Right lobe of liver (tissue), 6 donors: ENCODE results near the gene SPECC1L. TPM values are rescaled to one million over a fixed set of nuclear protein-coding genes. Genes with fewer than 3 reads are reported as not detected.

Experiments
- ATAC-seq, 4 donors: fragments of 200-7000 bp; cut with Tn5 transposase; one replicate each; pipeline ENCODE4 v1.9.1; 2020; ENCODE audit warnings: mild to moderate bottlenecking in 4 of 4, moderate library complexity in 4 of 4
- DNase-seq, 3 donors: peaks; one replicate each; pipeline ENCODE4 v3.0.0-alpha.2; 2020
- H3K27ac ChIP-seq, 3 donors: fragments of 200-600 bp; one replicate each; pipeline ENCODE4 v1.8.0; 2022
- H3K27me3 ChIP-seq, 2 donors: fragments of 200-600 bp; one replicate each; pipeline ENCODE4 v1.8.0; 2022
- H3K36me3 ChIP-seq, 4 donors: fragments of 200-600 bp; sonication (generic) in 1 of 4; one replicate each; pipeline versions ENCODE4 v1.5.1 to v1.8.0; 2017 to 2022; ENCODE audit warnings: control low read depth in 1 of 4
- H3K4me1 ChIP-seq, 4 donors: fragments of 200-600 bp; sonication (generic) in 1 of 4; one replicate each; pipeline versions ENCODE4 v1.5.1 to v1.8.0; 2017 to 2022; ENCODE audit warnings: control low read depth in 1 of 4
- H3K4me3 ChIP-seq, 3 donors: fragments of 200-600 bp; one replicate each; pipeline ENCODE4 v1.8.0; 2022
- H3K9me3 ChIP-seq, 4 donors: fragments of 200-600 bp; sonication (generic) in 1 of 4; one replicate each; pipeline versions ENCODE4 v1.5.1 to v1.8.0; 2017 to 2022; ENCODE audit warnings: control low read depth in 1 of 4
- CTCF ChIP-seq, 4 donors: fragments of 200-600 bp in 3 of 4; fragments of 450-650 bp in 1 of 4; IDR thresholded peaks; one replicate each; pipeline versions ENCODE4 v1.5.1 to v1.8.0; 2016 to 2022; ENCODE audit warnings: antibody characterized with exemption in 4 of 4, mild to moderate bottlenecking in 2 of 4
- POLR2A ChIP-seq: fragments of 450-650 bp; IDR thresholded peaks from one replicate; pipeline ENCODE4 v1.6.1; 2017; ENCODE audit warnings: antibody characterized with exemption, mild to moderate bottlenecking
- WGBS: methylation state at CpG from one replicate; pipeline ENCODE4 v1.1.6; 2018; ENCODE audit warnings: low coverage, low lambda C conversion rate; ENCODE audit not compliant: insufficient coverage; ENCODE audit errors: missing lambda C conversion rate; 5-methylcytosine and 5-hydroxymethylcytosine counted together
- intact Hi-C, 2 donors: fragments of 100-400 bp; cut with DNase I; formaldehyde crosslinking; loops; one replicate each; pipeline versions ENCODE4 v1.11.2 to v1.14.1; 2022
- total RNA-seq, 6 experiments: library from RNA; depleted of rRNA in 2 of 6; stranded (reverse); fragments of >200 nt in 2 of 6; fragmentation: NEBNext Ultra II Directional in 3 of 6; extraction: Animal tissue kit (Norgen Biotek cat#: 25700) in 3 of 6; gene quantifications; one replicate each; pipeline versions ENCODE4 v1.1.0 to v1.2.4, GENCODE V29; 2016 to 2023
- donor health status: DM: no; HTN: yes; CAD: no.
- donor health status: DM: no; HTN: no; CAD: no.
- donor health status: DM: no; HTN: no; CAD: no.
- donor health status: DM: no; HTN: yes; CAD: no.
- donor health status: DM: no; HTN: yes; CAD: no.

SPECC1L gene
- total RNA-seq, 6 experiments from 2014 or later: 16.3 to 26.4 (median 24.2) TPM

- peak; percentile 34 to 60 (median 50) for ATAC-seq
- no peak for TF ChIP-seq CTCF (IDR thresholded peaks at IDR 0.05)
- no peak for TF ChIP-seq POLR2A
- no peak overlapping the region for H3K4me3 ChIP-seq
These were observed 192.6 kb downstream of the SPECC1L start for GRCh38 chr22:24463071-24463760.

GRCh38 chr22:24465566-24465965 is 194.9 kb downstream of the SPECC1L start:
- peaks cover 0 to 5% (median 0%) of the 10 kb centered on the region in 4 donors for H3K36me3 ChIP-seq
- H3K27ac ChIP-seq: peak overlapping the region in 2 of 3 donors; percentile 37 to 42
- intact Hi-C loops: no loop called here
- no peaks in the 10 kb centered on the region for H3K27me3 ChIP-seq
- no peaks in the 10 kb centered on the region for H3K9me3 ChIP-seq
- TF ChIP-seq POLR2A (no peak), CTCF (IDR thresholded peaks at IDR 0.05) (no peak)
- H3K4me1 ChIP-seq: peaks cover 0 to 6% (median 3%) of the 10 kb centered on the region in 4 donors
- DNase-seq (peak in 1 of 3 donors; percentile 23), ATAC-seq (peak in 1 of 4 donors; percentile 23)
- WGBS: 55% methylated on average over 2 of the region's 5 CpGs
- no peak overlapping the region for H3K4me3 ChIP-seq

More at GRCh38 chr22:24463071-24463760, 192.6 kb downstream of the SPECC1L start:
- Histone ChIP-seq H3K27me3 (no peaks in the 10 kb centered on the region), H3K9me3 (no peaks in the 10 kb centered on the region), H3K36me3 (peaks cover 0 to 15% (median 3%) of the 10 kb centered on the region in 4 donors), H3K4me1 (peaks cover 0 to 6% (median 3%) of the 10 kb centered on the region in 4 donors), H3K27ac (no peak overlapping the region)
- 74% methylated on average over 5 of the region's 6 CpGs for WGBS
- intact Hi-C loops: no loop called here
- peak in 1 of 3 donors; percentile 56 for DNase-seq

- Histone ChIP-seq H3K36me3 (peaks cover 0 to 5% (median 0%) of the 10 kb centered on the region in 4 donors), H3K27ac (peak overlapping the region; percentile 12 to 42 (median 37)), H3K4me1 (peaks cover 0 to 6% (median under 1%) of the 10 kb centered on the region in 4 donors), H3K27me3 (no peaks in the 10 kb centered on the region), H3K4me3 (no peak overlapping the region), H3K9me3 (no peaks in the 10 kb centered on the region)
- DNase-seq (peak in 1 of 3 donors; percentile 16), ATAC-seq (no peak)
- WGBS: 94% methylated on average over 3 of the region's 3 CpGs
- TF ChIP-seq POLR2A: no peak
- intact Hi-C loops: no loop called here
These were observed 195.3 kb downstream of the SPECC1L start for GRCh38 chr22:24465975-24466374.

- Histone ChIP-seq H3K27me3 (no peaks in the 10 kb centered on the region), H3K4me3 (no peak overlapping the region), H3K9me3 (no peaks in the 10 kb centered on the region), H3K27ac (peak overlapping the region; percentile 37 to 44 (median 42)), H3K36me3 (peaks cover 0 to 9% (median 0%) of the 10 kb centered on the region in 4 donors), H3K4me1 (peaks cover 0 to 6% (median 0%) of the 10 kb centered on the region in 4 donors)
- WGBS: 67% methylated on average over 1 of the region's 1 CpG
- TF ChIP-seq POLR2A (no peak), CTCF (IDR thresholded peaks at IDR 0.05) (no peak)
- DNase-seq (peak in 1 of 3 donors; percentile 55), ATAC-seq (peak; percentile 59 to 74 (median 72))
- intact Hi-C loops: no loop called here
These were observed 196.2 kb downstream of the SPECC1L start for GRCh38 chr22:24466716-24467328.

- WGBS: 44% methylated on average over 2 of the region's 2 CpGs
- H3K27me3 ChIP-seq: no peaks in the 10 kb centered on the region
- peaks cover 0 to 9% (median 0%) of the 10 kb centered on the region in 4 donors for H3K36me3 ChIP-seq
- no peak for DNase-seq
- H3K9me3 ChIP-seq: no peaks in the 10 kb centered on the region
- peak in 3 of 4 donors; percentile 7 to 24 (median 9) for ATAC-seq
- H3K4me1 ChIP-seq: peaks cover 0 to 6% (median 0%) of the 10 kb centered on the region in 4 donors
- H3K4me3 ChIP-seq: no peak overlapping the region
- peak overlapping the region; percentile 37 to 44 (median 42) for H3K27ac ChIP-seq
- intact Hi-C loops: no loop called here
- TF ChIP-seq CTCF (IDR thresholded peaks at IDR 0.05) (no peak), POLR2A (no peak)
These were observed 196.7 kb downstream of the SPECC1L start for GRCh38 chr22:24467340-24467739.
